GM23338 (cell line): Measurements from ENCODE around the gene KCNMB1. TPM values are rescaled to one million over a fixed set of nuclear protein-coding genes. Genes with fewer than 3 reads are reported as not detected.

Experiments used
- CTCF ChIP-seq, 2 experiments: fragments of 200-600 bp in 1 of 2; sonication (generic) in 1 of 2; conservative IDR thresholded peaks; 2 replicates each; pipeline versions ENCODE4 v1.5.1 to v1.6.1; 2016 to 2017; ENCODE audit warnings: antibody characterized with exemption in 2 of 2, low read depth in 2 of 2, mild to moderate bottlenecking in 2 of 2, moderate library complexity in 1 of 2
- NANOG ChIP-seq: IDR thresholded peaks from 2 replicates; pipeline ENCODE4 v1.6.1; 2016; ENCODE audit warnings: antibody characterized with exemption, borderline replicate concordance
- REST ChIP-seq: IDR thresholded peaks from one replicate; pipeline ENCODE4 v1.6.1; 2018; ENCODE audit warnings: antibody characterized with exemption; ENCODE audit not compliant: unreplicated experiment
- ZNF462 ChIP-seq: fragments of 250-450 bp; sonication (Bioruptor Pico); IDR thresholded peaks from 2 replicates; pipeline ENCODE4 v1.5.0; 2020; ENCODE audit warnings: mild to moderate bottlenecking, moderate library complexity
- polyA plus RNA-seq: library from polyadenylated mRNA; unstranded; fragments of >200 nt; fragmentation: Nextera tagmentation; extraction: Ambion mirVana; gene quantifications from 2 replicates; pipeline ENCODE4 v1.2.1, GENCODE V29; 2016
- total RNA-seq: library from RNA; depleted of rRNA; stranded (reverse); fragments of >200 nt; shearing (Covaris generic); gene quantifications from 2 replicates; pipeline ENCODE4 v1.2.3, GENCODE V29; 2014

Gene KCNMB1
- total and polyA plus RNA-seq, 2 experiments from 2014 or later = 0.17 to 0.19 TPM

DNA sequence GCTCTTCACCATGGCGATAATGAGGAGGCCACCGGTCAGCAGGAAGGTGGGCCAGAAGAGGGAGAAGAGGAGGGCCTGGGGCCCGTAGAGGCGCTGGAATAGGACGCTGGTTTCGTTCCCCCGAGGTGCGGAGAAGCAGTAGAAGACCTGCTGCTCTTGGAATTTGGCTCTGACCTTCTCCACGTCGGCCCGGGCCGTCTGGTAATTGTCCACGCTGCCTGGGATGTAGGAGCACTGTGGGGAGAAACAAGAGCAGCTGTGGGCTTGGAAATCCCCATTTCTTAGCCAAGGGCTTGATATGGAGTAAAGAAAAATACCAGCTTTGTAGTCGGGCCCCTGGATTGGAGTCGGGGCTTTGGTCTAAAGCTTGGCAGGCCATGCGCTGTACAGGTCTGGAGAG lies 10.4 kb downstream of the KCNMB1 start (continued):
- TF ChIP-seq ZNF462 (CRISPR knock-in tag) = no peak
- TF ChIP-seq REST = no peak
- TF ChIP-seq NANOG = no peak
- TF ChIP-seq CTCF (conservative IDR thresholded peaks at IDR 0.05; ENCODE audit: low read depth in 2 of 2) = no peak
